Pulmonary artery endothelial cell (primary cell): ENCODE measurements around the gene UBE2C. TPM values are rescaled to one million over a fixed set of nuclear protein-coding genes. Genes with fewer than 3 reads are reported as not detected.
A peak's percentile ranks its signal among the peaks of the same experiment; 100 is the strongest.
"Not testable (repeated sequence)": the region's sequence is repeated elsewhere in the genome, so short reads cannot be mapped to it uniquely, and the experiment has no call there.

ENCODE experiments used
- DNase-seq: peaks from one replicate; pipeline ENCODE4 v3.0.0-alpha.2; 2011; ENCODE audit warnings: low read depth, low spot score
- total RNA-seq: library from RNA; depleted of rRNA; stranded (reverse); fragments of >200 nt; gene quantifications from 2 replicates; pipeline ENCODE4 v1.2.3, GENCODE V29; 2014

UBE2C gene
- 24.6 and 51.4 TPM in 2 replicates for total RNA-seq

DNA sequence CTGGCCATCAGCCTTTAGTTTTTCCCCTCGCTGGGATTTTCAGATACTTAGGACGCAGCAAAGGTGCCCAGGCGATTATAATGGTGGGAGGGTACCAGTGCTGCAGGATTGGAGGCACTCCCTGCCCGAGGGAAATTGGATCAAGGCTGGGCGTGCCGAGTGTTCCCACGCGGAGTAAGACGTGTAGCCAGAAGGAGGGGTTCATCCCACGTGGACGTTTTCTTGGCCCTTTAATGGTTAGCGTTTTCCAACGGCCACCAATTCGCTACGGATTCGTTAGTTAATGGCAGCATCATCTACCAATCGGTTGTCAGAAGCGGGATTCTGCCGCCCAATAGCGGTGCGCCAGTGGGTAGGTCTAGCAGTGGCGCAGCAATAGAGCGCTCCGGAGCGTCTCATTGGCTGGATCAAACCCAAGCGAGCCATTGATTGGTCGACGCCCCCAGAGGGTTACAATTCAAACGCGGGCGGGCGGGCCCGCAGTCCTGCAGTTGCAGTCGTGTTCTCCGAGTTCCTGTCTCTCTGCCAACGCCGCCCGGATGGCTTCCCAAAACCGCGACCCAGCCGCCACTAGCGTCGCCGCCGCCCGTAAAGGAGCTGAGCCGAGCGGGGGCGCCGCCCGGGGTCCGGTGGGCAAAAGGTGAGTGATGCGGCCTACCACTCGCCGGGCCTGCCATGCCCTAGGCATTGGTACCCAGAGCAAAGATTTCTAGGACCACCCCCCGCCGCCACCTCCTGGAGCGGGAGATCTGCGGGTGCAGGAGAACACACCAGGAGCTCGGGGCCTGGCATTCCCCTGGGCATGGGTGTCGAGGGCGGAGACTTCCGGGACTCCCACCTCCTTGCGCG, at the start of gene UBE2C:
Gene UBE2C (plus strand): TSS at position 488 of the 849 bp plus-strand sequence. CDS start 52 bp downstream, at position 540.
- DNase-seq, result peak; percentile 99

DNA sequence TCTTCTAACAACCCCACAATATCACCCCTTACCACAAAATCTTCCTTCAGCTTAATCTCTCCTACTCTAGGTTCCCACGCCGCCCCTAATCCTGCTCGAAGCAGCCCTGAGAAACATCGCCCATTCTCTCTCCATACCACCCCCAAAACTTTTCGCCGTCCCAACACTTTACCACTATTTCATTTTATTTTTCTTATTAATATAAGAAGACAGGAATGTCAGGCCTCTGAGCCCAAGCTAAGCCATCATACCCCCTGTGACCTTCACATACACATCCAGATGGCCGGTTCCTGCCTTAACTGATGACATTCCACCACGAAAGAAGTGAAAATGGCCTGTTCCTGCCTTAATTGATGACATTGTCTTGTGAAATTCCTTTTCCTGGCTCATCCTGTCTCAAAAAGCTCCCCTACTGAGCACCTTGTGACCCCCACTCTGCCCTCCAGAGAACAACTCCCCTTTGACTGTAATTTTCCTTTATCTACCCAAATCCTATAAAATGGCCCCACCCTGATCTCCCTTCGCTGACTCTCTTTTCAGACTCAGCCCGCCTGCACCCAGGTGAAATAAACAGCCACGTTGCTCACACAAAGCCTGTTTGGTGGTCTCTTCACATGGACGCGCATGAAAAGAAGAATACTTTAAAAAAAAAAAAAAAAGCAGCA, 47.7 kb upstream of the UBE2C start:
- DNase-seq, result not testable (repeated sequence)

DNA sequence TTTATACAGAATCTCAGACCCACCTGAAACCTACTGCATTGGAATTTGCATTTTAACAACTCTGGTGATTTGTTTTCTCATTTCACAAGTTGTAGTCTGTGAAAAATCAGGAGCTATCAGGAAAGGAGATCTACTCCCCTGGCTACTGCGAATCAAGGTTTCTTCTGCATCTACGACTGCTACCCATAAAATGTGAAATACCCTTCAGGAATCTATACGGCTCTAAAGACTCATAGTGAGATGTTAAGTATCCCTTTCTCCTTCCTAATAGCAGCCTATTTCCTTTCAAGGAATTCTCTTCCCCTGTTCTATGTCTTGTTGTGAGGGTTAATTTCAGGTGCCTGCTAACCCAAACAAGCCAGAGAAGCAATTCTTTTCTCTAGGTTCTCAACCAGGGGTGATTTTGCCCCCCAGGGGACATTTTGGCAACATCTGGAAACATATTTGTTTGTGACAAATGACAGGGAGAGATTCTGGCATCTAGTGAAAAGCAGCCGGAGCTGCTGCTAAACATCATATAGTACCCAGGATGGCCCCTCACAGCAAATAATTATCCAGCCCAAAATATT, 47.1 kb upstream of the UBE2C start:
- DNase-seq, result no peak

DNA sequence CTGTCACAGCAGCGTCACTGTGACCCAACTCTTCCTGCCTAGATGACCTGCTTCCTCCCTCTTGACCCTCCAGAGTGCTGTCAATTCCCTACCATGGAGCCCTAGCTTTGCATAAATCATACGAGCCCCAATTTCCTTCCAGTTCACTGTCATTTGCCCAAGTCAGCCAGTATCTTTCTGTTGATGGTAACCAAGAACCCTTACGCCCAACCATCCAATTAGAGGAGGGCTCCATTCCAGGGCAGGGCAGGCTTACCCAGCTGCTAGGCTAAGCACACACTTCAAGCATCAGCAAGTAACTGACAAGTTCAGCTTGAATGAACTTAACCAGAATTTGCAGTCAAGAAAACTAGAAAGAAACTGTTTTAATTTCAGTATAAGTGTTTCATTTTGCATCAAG, 46.5 kb upstream of the UBE2C start:
- DNase-seq, result no peak

DNA sequence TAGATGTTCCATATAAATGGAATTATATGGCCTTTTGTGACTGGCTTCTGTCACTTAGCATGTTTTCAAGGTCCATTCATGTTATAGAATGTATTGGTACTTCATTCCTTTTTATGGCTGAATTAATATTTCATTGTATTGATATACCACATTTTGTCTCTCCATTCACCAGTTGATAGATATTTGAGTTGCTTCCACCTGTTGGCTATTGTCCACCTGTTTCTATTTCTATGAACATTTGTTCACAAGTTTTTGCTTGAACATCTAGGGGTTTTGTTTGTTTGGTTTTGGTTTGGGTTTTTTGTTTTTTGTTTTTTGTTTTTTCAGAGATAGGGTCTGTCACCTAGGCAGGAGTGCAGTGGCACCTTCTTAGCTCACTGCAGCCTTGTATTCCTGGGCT, 44.0 kb upstream of the UBE2C start:
- no peak for DNase-seq

DNA sequence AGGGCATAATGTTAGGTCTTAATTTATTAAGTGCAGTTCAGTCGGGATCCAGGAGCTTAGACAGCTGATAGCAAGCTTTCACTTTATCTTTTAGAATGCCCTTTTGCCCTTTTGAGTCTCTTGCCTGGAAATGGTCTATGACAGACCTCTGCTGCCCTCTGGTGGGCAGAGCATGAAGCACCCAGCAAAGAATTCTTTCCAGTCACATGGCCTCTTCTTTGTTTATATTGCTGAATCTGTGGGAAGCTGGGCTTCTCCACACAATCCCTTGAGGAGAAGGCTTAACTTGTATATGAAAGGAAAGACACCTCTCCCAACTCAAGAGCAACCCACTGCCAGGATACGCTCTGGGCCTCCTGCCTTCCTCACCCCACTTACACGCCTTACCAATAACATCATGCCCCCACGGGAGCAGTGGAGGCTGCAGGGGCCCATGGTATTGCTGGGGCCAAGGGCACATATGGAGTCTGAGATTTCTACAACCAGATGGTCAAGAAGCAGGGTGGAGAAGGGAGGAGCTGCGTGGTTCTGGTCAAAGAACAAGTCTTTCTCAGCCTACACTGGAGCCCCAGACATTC, 41.2 kb upstream of the UBE2C start:
- DNase-seq, result no peak

DNA sequence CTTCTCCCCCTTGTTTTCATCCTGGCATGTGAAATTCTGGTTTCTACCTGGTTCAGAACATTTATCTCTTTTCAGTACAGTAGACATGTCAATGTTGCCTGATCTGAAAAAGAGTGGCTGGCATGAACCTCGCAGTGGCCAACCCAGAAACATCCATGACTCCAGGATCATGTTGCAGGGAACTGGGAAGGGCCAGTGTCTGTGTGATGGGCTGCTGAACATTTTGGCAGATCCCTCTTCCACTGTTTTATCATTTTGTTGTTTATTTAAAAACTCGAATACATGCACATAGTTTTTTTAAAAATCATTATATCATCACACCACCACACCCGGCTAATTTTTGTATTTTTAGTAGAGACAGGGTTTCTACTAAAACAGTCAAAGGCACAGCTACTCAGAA, 39.8 kb upstream of the UBE2C start:
- DNase-seq, result no peak

DNA sequence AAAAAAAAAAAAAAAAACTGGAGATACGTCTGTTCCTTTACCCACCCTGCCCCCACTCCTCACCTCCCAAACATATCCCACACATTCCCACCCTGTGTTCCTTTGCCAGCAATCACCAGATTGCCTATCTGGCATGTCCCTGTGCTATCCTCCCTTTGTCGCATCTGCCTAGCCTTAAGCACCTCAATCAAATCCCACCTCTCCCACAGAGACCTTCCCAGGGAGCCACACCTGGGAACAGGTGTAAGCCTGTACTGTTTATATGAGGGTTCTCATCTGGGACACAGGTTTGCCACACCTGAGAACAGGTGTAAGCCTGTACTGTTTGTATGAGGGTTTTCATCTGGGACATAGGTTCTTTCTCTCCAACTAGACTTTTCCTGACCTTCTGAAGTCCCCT, 37.5 kb upstream of the UBE2C start:
- no peak for DNase-seq

DNA sequence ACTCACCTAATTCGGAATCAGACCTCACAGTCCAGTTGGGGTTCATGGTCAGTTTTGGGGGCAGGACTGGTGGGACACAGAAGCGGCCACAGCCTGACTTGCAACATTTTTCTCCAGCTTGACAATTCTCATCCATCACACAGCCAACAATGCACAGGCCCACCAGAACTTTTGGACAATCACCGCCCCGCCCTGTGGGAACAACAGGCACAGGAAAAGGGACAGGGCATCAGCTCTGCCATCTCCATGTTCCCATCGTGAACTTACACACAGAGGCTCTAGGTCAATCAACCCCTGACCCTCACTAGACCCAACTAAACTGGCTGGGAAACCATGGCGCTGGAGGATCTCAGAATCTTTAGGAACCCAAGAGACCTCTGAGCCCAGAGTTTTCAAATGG, 37.0 kb upstream of the UBE2C start:
- DNase-seq, result no peak

DNA sequence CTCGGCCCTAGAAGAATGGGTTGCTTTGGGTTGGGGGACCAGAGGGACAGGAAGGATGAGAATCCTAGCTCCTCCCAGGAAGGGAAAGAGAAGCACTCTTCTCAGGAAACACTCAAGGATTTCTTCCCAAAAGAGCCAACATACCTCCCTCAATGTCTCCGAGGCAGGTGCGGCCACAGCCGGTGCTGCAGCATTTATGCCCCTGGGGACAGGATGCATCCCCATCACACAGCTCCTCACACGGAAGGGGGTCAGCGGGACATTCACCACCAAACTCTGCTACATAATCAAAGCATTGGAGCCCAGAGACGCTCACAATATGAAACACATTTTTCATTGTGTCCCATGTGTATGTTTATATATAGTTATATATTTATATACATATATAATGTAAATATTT, 35.5 kb upstream of the UBE2C start:
- DNase-seq, result no peak

DNA sequence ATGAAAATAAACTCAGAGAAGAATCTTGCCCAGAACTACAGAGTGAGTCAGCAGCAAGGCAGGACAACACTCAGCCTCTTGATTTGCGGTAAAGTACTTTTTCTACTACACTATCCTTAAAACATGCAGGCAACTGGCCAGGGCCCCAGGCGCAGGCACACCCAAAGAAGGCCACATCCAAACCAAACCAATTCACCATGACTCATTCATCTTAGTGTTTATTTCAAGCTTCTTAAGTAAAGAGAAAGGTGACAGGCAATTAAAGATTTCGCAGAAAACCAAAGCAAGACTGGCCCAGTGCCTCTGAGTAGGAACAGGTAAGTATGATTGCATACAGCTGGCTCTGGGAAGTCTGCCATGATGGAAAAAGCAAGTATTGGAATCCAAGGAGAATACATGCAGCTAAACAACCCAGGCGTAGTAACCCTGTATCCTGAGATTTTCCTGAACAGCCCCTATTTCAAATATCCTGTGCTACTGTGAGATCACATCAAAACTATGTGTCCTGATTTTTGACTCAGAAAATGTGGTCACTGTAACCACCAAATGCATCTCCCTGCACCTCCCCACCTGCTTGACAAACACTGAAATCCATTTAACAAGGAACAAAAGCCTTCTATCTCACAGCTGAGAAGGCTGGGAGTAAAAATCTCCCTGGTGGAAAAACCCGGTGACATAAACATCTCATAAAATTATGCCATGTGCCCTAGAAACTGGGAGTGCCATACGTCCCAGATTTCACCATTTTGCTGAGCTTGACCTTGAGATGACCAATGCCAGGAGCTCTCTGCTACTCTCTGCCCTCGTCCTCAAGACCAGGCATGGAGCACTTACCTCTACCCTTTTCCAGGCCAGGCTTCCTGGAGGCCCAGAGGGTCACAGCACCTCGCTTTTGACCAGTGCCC, 33.2 kb upstream of the UBE2C start:
- peak; percentile 75 for DNase-seq

DNA sequence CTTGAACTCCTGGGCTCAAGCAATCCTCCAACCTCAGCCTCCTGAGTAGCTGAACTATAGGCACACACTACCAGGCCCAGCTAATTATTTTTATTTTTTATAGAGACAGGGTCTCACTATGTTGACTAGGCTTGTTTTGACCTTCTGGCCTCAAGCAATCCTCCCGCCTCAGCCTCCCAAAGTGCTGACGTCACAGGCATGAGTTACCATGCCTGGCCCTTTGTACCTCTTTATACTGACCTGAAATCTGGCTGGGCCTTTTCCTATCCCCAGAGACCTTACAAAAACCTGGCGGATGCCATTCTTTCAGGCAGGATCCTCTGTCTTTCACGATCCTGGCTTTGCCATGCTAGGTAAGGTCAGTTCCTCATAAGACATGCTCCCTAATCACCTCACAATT, 32.3 kb upstream of the UBE2C start:
- no peak for DNase-seq

DNA sequence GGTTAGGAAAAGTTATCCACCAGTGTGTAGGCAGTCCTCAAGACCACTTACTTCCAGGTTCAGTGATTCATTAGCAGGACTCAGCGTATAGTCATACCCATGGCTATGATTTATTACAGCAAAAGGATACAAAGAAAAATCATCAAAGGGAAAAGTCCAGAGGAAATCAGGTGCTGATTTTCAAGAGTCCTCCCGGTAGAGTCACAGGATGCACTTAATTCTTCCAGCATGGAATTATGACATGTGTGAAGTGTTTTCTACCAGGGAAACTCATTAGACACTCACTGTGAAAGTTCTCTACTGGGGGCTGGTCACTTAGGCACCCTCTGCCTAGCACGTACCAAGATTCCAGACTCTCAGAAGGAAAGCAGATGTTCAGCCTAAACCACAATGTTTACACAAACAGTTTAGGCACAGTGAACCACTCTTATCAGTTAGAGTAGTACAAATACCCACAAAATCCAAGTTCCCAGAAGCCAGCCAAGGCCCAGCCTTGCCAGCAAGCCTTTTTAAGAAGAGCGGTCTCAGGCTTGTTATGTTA, 31.0 kb upstream of the UBE2C start:
- no peak for DNase-seq

DNA sequence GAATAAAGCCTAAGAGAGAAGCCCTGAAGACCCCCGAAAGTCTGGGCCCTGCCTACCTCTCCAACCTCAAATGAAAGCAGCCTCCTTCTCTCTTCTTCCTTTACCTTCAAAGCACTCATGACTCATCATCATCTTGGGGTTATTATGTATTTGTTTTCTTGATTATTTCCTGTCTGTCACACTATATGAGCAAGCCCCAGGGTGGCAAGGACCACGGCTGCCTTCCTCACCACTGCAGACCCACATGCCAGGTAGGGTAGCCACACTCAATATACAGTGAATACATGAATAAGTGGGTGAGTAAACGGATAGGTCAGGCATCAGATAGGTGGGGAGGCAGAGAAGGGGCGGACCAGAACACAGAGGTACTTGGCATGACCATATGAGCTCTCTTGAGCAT, 29.6 kb upstream of the UBE2C start:
- no peak for DNase-seq

DNA sequence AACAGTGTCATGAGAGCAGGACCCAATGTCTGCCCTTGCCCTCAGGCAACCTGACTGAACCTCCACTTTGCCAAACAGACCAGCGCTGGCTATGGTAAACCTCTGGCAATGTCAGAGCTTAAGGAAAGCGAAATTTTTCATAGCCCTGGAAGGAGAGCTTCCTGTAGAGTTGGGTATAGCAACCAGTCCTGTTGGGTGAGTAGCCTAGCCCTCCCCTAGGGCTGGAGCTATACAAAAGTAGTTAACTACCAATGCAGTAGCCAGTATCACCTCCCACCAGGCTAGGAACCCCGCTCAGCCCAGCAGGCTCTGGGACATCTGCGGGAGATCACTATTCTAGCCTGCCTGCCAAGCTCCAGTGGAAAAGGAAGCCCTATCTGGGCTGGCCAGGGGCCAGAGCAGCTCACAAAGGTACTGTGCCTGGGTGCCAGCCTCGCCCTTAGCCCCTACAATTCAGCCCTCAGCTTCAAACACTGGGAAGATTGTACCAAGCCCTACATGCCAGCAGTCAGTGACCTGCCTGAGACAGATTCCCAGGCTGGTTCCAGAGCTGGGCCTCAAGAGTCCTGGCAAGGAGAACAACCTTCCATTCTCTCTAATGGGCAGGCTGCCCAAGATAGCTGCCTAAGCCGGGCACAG, 28.7 kb upstream of the UBE2C start:
- DNase-seq, result no peak

DNA sequence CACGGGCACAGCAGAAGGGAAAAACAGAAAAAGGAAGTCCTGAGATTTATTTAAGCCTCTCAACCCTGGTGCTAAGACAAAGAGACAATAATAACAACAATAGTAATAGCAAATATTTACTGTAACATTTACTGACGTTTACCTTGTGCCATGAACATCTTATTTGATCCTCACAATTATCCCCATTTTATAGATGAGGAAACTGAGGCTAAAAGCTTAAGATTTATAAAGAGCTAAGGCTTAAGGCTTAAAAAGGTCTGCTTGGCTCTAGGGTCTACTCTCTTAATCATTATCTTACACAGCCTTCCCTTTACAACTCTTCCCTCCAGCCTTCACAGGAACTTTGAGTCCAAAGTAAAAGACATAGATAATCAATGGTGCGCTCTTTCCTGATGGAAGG, 24.1 kb upstream of the UBE2C start:
- no peak for DNase-seq

DNA sequence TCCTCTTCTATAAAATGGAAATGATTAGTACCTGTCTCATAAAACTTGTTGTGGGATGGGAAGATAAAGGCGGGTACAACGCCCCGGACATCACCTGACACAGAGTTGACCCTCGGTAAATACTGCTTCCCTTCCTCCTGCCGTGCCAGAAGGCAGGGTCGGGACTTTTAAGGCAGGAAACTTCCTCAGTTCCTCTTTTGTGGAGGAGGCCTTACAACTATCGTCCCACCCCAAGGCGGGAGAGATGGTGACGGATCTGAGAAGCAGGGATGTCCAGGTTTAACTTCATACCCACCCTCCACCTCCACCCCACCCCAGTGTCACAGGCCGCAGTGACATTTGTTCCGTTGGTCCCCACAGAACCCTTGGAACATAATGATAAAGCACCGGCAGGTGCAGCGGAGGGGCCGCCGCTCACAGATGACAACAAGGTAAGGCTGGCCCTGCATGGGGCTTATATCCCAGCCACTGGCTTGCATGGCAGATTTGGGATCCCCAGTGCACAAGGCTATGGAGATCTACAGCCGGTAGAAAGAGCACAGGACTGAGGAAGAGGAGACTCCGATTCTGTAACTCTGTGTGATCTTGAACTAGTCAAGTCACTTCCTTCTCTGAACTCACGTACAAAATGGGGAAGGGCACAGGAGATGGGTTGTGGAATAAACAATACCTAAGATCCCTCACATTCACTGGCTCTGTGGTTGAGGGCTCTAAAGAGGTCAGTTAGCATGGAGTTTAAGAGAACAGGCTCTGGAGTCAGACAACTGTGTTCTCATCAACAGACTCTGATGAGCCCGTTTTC, 19.9 kb upstream of the UBE2C start:
- DNase-seq, result no peak

DNA sequence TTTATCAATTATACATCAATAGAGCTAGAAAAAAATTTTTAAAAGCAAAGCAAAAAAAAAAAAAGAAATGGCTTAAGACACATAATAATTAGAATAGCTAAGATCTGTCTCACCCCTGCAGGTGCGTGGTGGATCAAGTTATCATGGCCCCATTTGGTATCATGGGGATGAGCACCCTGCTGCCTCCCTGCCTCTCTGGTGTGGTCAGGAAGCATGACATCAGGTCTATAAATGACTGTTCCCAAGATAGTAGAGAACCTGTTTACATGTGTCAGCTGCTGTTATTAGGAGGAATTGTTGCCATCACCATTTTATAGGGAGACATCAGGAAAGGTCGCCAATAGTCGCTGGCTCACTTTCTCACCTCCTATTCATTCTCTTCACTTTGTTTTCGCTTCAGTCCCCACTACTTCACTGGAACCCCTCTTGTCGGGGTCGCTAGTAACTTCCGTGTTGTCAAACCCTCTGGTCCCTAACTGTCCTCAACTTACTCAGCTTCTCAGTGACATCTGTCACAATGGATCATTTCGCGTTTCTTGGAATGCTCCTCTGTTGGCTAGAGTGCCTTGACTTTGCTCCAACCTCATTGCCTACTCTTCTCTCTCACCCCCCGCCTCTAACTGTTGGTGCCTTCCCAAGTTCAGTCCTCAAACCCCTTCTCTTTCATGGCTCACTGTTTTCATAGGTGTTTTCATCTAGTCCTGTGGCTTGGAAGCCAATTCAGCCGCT, 15.9 kb upstream of the UBE2C start:
- no peak for DNase-seq

DNA sequence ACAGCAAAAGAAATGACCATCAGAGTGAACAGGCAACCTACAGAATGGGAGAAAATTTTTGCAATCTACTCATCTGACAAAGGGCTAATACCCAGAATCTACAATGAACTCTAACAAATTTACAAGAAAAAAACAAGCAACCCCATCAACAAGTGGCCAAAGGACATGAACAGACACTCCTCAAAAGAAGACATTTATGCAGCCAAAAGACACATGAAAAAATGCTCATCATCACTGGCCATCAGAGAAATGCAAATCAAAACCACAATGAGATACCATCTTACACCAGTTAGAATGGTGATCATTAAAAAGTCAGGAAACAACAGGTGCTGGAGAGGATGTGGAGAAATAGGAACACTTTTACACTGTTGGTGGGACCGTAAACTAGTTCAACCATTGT, 14.9 kb upstream of the UBE2C start:
- DNase-seq, result not testable (repeated sequence)
